HepG2 (cell line): ENCODE data around the gene CNN3. TPM values are rescaled to one million over a fixed set of nuclear protein-coding genes. Genes with fewer than 3 reads are reported as not detected.

Source experiments
- BHLHE40 ChIP-seq: IDR thresholded peaks from 2 replicates; pipeline ENCODE4 v1.6.1; 2011; ENCODE audit warnings: low read length, improper control_type of control experiment
- CSRNP1 ChIP-seq: sonication (generic); formaldehyde crosslinking; IDR thresholded peaks from 2 replicates; pipeline ENCODE4 v1.8.1; 2023; ENCODE audit warnings: mild to moderate bottlenecking, missing genetic modification reagents
- GLI4 ChIP-seq: sonication (generic); formaldehyde crosslinking; IDR thresholded peaks from 2 replicates; pipeline ENCODE4 v1.5.1; 2020; ENCODE audit warnings: missing genetic modification reagents, mild to moderate bottlenecking, moderate library complexity, borderline replicate concordance
- GTF2F1 ChIP-seq: fragments of 150-350 bp; IDR thresholded peaks from 2 replicates; pipeline ENCODE4 v1.6.1; 2014; ENCODE audit warnings: low read length
- KLF15 ChIP-seq: sonication (generic); formaldehyde crosslinking; IDR thresholded peaks from 2 replicates; pipeline ENCODE4 v1.8.1; 2023; ENCODE audit warnings: borderline replicate concordance, mild to moderate bottlenecking, inconsistent platforms, missing genetic modification reagents, mixed read lengths
- MYPOP ChIP-seq: sonication (generic); formaldehyde crosslinking; IDR thresholded peaks from 2 replicates; pipeline ENCODE4 v1.8.1; 2023; ENCODE audit warnings: mild to moderate bottlenecking, moderate library complexity, missing genetic modification reagents
- NCOR1 ChIP-seq: fragments of 200-600 bp; sonication (generic); IDR thresholded peaks from 2 replicates; pipeline ENCODE4 v1.7.0; 2017; ENCODE audit warnings: antibody characterized with exemption, low read length, borderline replicate concordance
- NFE2L1 ChIP-seq: sonication (generic); formaldehyde crosslinking; IDR thresholded peaks from 2 replicates; pipeline ENCODE4 v1.4.0; 2020; ENCODE audit warnings: missing genetic modification reagents, mild to moderate bottlenecking, borderline replicate concordance
- NFKBIZ ChIP-seq: IDR thresholded peaks from 2 replicates; pipeline ENCODE4 v1.6.1; 2018; ENCODE audit warnings: missing genetic modification reagents, missing compliant biosample characterization
- PREB ChIP-seq: sonication (generic); formaldehyde crosslinking; IDR thresholded peaks from 2 replicates; pipeline ENCODE4 v1.4.0; 2020; ENCODE audit warnings: missing genetic modification reagents
- REL ChIP-seq: sonication (generic); formaldehyde crosslinking; conservative IDR thresholded peaks from 2 replicates; pipeline ENCODE4 v1.8.0; 2022; ENCODE audit warnings: mild to moderate bottlenecking, missing genetic modification reagents, moderate library complexity
- ZBTB44 ChIP-seq: sonication (generic); formaldehyde crosslinking; IDR thresholded peaks from 2 replicates; pipeline ENCODE4 v1.4.0; 2020; ENCODE audit warnings: missing genetic modification reagents
- ZNF225 ChIP-seq: sonication (generic); formaldehyde crosslinking; IDR thresholded peaks from 2 replicates; pipeline ENCODE4 v1.4.0; 2020; ENCODE audit warnings: mild to moderate bottlenecking, missing genetic modification reagents
- ZNF317 ChIP-seq: sonication (generic); formaldehyde crosslinking; IDR thresholded peaks from 2 replicates; pipeline ENCODE4 v1.5.0; 2020; ENCODE audit warnings: mild to moderate bottlenecking, missing genetic modification reagents
- ZNF362 ChIP-seq: sonication (generic); formaldehyde crosslinking; IDR thresholded peaks from 2 replicates; pipeline ENCODE4 v1.4.0; 2020; ENCODE audit warnings: missing genetic modification reagents, mild to moderate bottlenecking, borderline replicate concordance
- ZNF512B ChIP-seq: sonication (generic); formaldehyde crosslinking; IDR thresholded peaks from 2 replicates; pipeline ENCODE4 v1.5.1; 2020; ENCODE audit warnings: missing genetic modification reagents, mild to moderate bottlenecking, borderline replicate concordance
- ZNF562 ChIP-seq: sonication (generic); formaldehyde crosslinking; IDR thresholded peaks from 2 replicates; pipeline ENCODE4 v1.8.0; 2022; ENCODE audit warnings: missing genetic modification reagents, borderline replicate concordance
- ZNF747 ChIP-seq: sonication (generic); formaldehyde crosslinking; IDR thresholded peaks from 2 replicates; pipeline ENCODE4 v1.8.1; 2023; ENCODE audit warnings: missing genetic modification reagents, mild to moderate bottlenecking, borderline replicate concordance
- ZSCAN25 ChIP-seq: sonication (generic); formaldehyde crosslinking; IDR thresholded peaks from 2 replicates; pipeline ENCODE4 v1.8.0; 2022; ENCODE audit warnings: mild to moderate bottlenecking, missing genetic modification reagents
- polyA plus RNA-seq, 8 experiments: library from polyadenylated mRNA; depleted of rRNA in 3 of 8; stranded (reverse) in 7 of 8; unstranded in 1 of 8; fragments of >200 nt; fragmentation: Illumina TruSeq in 4 of 8; extraction: Trizol in 4 of 8; gene quantifications; 2 replicates each; pipeline versions ENCODE4 v1.2.1 to v1.2.3, GENCODE V29; 2011 to 2016; ENCODE audit warnings: low read depth in 4 of 8, missing spikeins in 1 of 8, mixed read lengths in 1 of 8; ENCODE audit not compliant: insufficient read depth in 1 of 8
- total RNA-seq, 5 experiments: library from RNA; depleted of rRNA; stranded (reverse); fragments of >200 nt; fragmentation: Illumina TruSeq; extraction: Trizol; gene quantifications; 2 replicates each; pipeline ENCODE4 v1.2.3, GENCODE V29; 2016; ENCODE audit warnings: low read depth in 1 of 5

CNN3 gene
- total and polyA plus RNA-seq, 2 of the 13 experiments (the other 11 are each of a cell fraction or from before 2014, with no cell fraction given), result 113 to 223 TPM

- TF ChIP-seq ZNF362 (no peak), GTF2F1 (no peak), NCOR1 (no peak), ZSCAN25 (CRISPR knock-in tag) (no peak), ZNF747 (CRISPR knock-in tag) (no peak), GLI4 (no peak), ZNF317 (0 out of 2 replicates have a peak, but pooled peaks have one; percentile 55), ZNF512B (no peak), ZNF225 (CRISPR knock-in tag) (no peak), NFE2L1 (CRISPR knock-in tag) (no peak), CSRNP1 (no peak), ZNF562 (CRISPR knock-in tag) (no peak), NFKBIZ (no peak), ZBTB44 (no peak), PREB (no peak), KLF15 (no peak), BHLHE40 (no peak; the same call in 1 of the 2 replicates), REL (CRISPR knock-in tag) (no peak), MYPOP (CRISPR knock-in tag) (no peak)
These were observed 72.2 kb downstream of the CNN3 start (continued) for GRCh38 chr1:94854458-94855306.
